Astrocyte (in vitro differentiated cells and primary cell): Measurements from ENCODE around the gene TSR3. TPM values are rescaled to one million over a fixed set of nuclear protein-coding genes. Genes with fewer than 3 reads are reported as not detected.
A peak's percentile ranks its signal among the peaks of the same experiment; 100 is the strongest.

Experiments
- DNase-seq: peaks from one replicate; pipeline ENCODE4 v3.0.0-alpha.2; 2010; ENCODE audit warnings: low read depth
- FAIRE-seq: peaks from 2 replicates; lab custom pipeline; 2011; peaks lifted over from hg19 to GRCh38; lab: Jason Lieb, UNC
- H2AFZ ChIP-seq: 2 replicates; pipeline ENCODE4 v1.6.0; 2012; ENCODE audit warnings: low read depth, low read length, inconsistent platforms
- H3K27ac ChIP-seq: 2 replicates; pipeline ENCODE4 v1.5.1; 2011; ENCODE audit warnings: low read depth, low read length, inconsistent platforms
- H3K27me3 ChIP-seq: 2 replicates; pipeline ENCODE4 v1.6.0; 2011; ENCODE audit warnings: low read length, inconsistent platforms; ENCODE audit not compliant: insufficient read depth
- H3K36me3 ChIP-seq: 2 replicates; pipeline ENCODE4 v1.5.1; 2011; ENCODE audit warnings: low read length, inconsistent platforms; ENCODE audit not compliant: insufficient read depth
- H3K4me1 ChIP-seq: 2 replicates; pipeline ENCODE4 v1.5.1; 2011; ENCODE audit warnings: low read length, inconsistent platforms; ENCODE audit not compliant: insufficient read depth
- H3K4me2 ChIP-seq: 2 replicates; pipeline ENCODE4 v1.6.0; 2012; ENCODE audit warnings: low read length, inconsistent platforms
- H3K4me3 ChIP-seq: 2 replicates; pipeline ENCODE4 v1.5.1; 2011; ENCODE audit warnings: low read depth, mild to moderate bottlenecking, low read length, inconsistent platforms; ENCODE audit not compliant: insufficient read depth
- H3K79me2 ChIP-seq: 2 replicates; pipeline ENCODE4 v1.6.0; 2012; ENCODE audit warnings: mild to moderate bottlenecking, low read length, inconsistent platforms; ENCODE audit not compliant: insufficient read depth
- H3K9ac ChIP-seq: 2 replicates; pipeline ENCODE4 v1.6.0; 2012; ENCODE audit warnings: mild to moderate bottlenecking, low read length, inconsistent platforms
- H3K9me3 ChIP-seq: 2 replicates; pipeline ENCODE4 v1.5.1; 2012; ENCODE audit warnings: low read depth, mild to moderate bottlenecking, low read length, inconsistent platforms; ENCODE audit not compliant: insufficient read depth
- H4K20me1 ChIP-seq: 2 replicates; pipeline ENCODE4 v1.6.0; 2012; ENCODE audit warnings: low read length, inconsistent platforms; ENCODE audit not compliant: insufficient read depth
- H3K27ac Mint-ChIP-seq: one replicate; pipeline ENCODE4 v1.8.0; 2021; ENCODE audit warnings: mild to moderate bottlenecking, mixed read lengths; ENCODE audit not compliant: unreplicated experiment
- H3K27me3 Mint-ChIP-seq: one replicate; pipeline ENCODE4 v1.8.0; 2021; ENCODE audit warnings: low read depth, mixed read lengths; ENCODE audit not compliant: unreplicated experiment
- H3K36me3 Mint-ChIP-seq: one replicate; pipeline ENCODE4 v1.8.0; 2021; ENCODE audit warnings: low read depth, mixed read lengths; ENCODE audit not compliant: unreplicated experiment
- H3K4me1 Mint-ChIP-seq: one replicate; pipeline ENCODE4 v1.8.0; 2021; ENCODE audit warnings: low read depth, mixed read lengths; ENCODE audit not compliant: unreplicated experiment
- H3K4me3 Mint-ChIP-seq: one replicate; pipeline ENCODE4 v1.8.0; 2021; ENCODE audit warnings: mild to moderate bottlenecking, moderate library complexity, mixed read lengths; ENCODE audit not compliant: unreplicated experiment
- H3K9me3 Mint-ChIP-seq: one replicate; pipeline ENCODE4 v1.8.0; 2021; ENCODE audit warnings: mild to moderate bottlenecking, mixed read lengths; ENCODE audit not compliant: unreplicated experiment
- CTCF ChIP-seq: IDR thresholded peaks from 2 replicates; pipeline ENCODE4 v1.5.1; 2011; ENCODE audit warnings: low read depth, mild to moderate bottlenecking, inconsistent platforms, low read length, moderate library complexity; ENCODE audit not compliant: insufficient read depth
- EZH2 ChIP-seq: IDR thresholded peaks from 2 replicates; pipeline ENCODE4 v1.6.1; 2012; ENCODE audit warnings: mild to moderate bottlenecking, low read length, inconsistent platforms; ENCODE audit not compliant: insufficient read depth
- total RNA-seq: library from RNA; stranded (reverse); gene quantifications from 2 replicates; pipeline ENCODE4 v1.2.1, GENCODE V29; 2021

The TSR3 gene
- total RNA-seq, 1 donor from 2014 or later: 63.3 TPM

- Histone ChIP-seq H3K4me3 (no peak overlapping the region), H3K9me3 (no peaks in the 10 kb centered on the region), H3K79me2 (no peaks in the 10 kb centered on the region), H3K27me3 (no peaks in the 10 kb centered on the region), H3K27ac (no peak overlapping the region), H3K9ac (no peak overlapping the region), H3K36me3 (no peaks in the 10 kb centered on the region), H4K20me1 (no peaks in the 10 kb centered on the region), H3K4me2 (peak overlapping the region; percentile 50), H2AFZ (no peak overlapping the region), H3K4me1 (no peaks in the 10 kb centered on the region)
- Mint-ChIP-seq H3K27ac (no peak overlapping the region), H3K9me3 (no peaks in the 10 kb centered on the region), H3K4me3 (peak overlapping the region; percentile 60), H3K4me1 (peaks cover 5% of the 10 kb centered on the region), H3K36me3 (no peaks in the 10 kb centered on the region), H3K27me3 (peaks cover 9% of the 10 kb centered on the region)
- TF ChIP-seq EZH2 (no peak), CTCF (no peak)
- DNase-seq (no peak), FAIRE-seq (no peak)
Observed at GRCh38 chr16:1343428-1344242, 8.0 kb downstream of the TSR3 start.

- Mint-ChIP-seq H3K9me3 (no peaks in the 10 kb centered on the region), H3K4me1 (peaks cover 5% of the 10 kb centered on the region), H3K36me3 (no peaks in the 10 kb centered on the region), H3K27me3 (peaks cover 9% of the 10 kb centered on the region), H3K4me3 (peak overlapping the region; percentile 60), H3K27ac (no peak overlapping the region)
- no peaks in the 10 kb centered on the region for H3K27me3 ChIP-seq
- no peak overlapping the region for H3K4me3 ChIP-seq
- no peaks in the 10 kb centered on the region for H3K4me1 ChIP-seq
- peak overlapping the region; percentile 52 for H3K4me2 ChIP-seq
- H2AFZ ChIP-seq: no peak overlapping the region
- H3K36me3 ChIP-seq: no peaks in the 10 kb centered on the region
- H3K9ac ChIP-seq: no peak overlapping the region
- H3K79me2 ChIP-seq: no peaks in the 10 kb centered on the region
- peak; percentile 49 for DNase-seq
- FAIRE-seq: no peak
- H3K27ac ChIP-seq: no peak overlapping the region
- TF ChIP-seq EZH2 (no peak), CTCF (no peak)
- H4K20me1 ChIP-seq: no peaks in the 10 kb centered on the region
- H3K9me3 ChIP-seq: no peaks in the 10 kb centered on the region
Observed at GRCh38 chr16:1342526-1343427, 8.9 kb downstream of the TSR3 start.
